MM.1S (cell line): ENCODE results near the gene TMC8.

Source experiments
- EZH2 ChIP-seq: fragments of 300-600 bp; sonication (generic); optimal IDR thresholded peaks from 2 replicates; pipeline ENCODE3; 2017; ENCODE audit warnings: low read depth, mild to moderate bottlenecking, antibody characterized with exemption, low read length, mixed read lengths
- TF ChIP-seq, protein P1 (sequence below): fragments of 300-600 bp; sonication (generic); IDR thresholded peaks from 2 replicates; pipeline ENCODE4 v1.5.1; 2016; ENCODE audit warnings: antibody characterized with exemption, low read length, mixed read lengths

DNA sequence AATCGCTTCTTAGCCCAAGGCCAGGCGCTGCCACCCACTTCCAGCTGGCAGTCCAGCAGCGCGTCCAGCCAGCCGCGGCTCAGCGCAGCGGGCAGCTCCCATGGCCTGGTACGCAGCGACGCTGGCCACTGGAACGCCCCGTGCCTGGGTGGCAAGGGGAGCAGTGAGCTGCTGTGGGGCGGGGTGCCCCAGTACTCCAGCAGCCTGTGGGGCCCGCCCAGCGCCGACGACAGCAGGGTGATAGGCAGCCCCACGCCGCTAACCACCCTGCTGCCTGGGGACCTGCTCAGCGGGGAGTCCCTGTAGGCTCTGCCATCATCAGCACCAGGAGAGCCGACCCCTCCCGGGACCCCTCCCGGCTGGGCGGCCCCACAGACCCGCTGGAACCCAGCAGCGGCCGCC is 26.0 kb upstream of the TMC8 start:
- TF ChIP-seq, protein P1, sequence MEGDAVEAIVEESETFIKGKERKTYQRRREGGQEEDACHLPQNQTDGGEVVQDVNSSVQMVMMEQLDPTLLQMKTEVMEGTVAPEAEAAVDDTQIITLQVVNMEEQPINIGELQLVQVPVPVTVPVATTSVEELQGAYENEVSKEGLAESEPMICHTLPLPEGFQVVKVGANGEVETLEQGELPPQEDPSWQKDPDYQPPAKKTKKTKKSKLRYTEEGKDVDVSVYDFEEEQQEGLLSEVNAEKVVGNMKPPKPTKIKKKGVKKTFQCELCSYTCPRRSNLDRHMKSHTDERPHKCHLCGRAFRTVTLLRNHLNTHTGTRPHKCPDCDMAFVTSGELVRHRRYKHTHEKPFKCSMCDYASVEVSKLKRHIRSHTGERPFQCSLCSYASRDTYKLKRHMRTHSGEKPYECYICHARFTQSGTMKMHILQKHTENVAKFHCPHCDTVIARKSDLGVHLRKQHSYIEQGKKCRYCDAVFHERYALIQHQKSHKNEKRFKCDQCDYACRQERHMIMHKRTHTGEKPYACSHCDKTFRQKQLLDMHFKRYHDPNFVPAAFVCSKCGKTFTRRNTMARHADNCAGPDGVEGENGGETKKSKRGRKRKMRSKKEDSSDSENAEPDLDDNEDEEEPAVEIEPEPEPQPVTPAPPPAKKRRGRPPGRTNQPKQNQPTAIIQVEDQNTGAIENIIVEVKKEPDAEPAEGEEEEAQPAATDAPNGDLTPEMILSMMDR: no peak
- TF ChIP-seq EZH2: no peak
